HG02885 (cell line): Measurements from ENCODE around the gene DPP4.
"Not testable (repeated sequence)": the region's sequence is repeated elsewhere in the genome, so short reads cannot be mapped to it uniquely, and the experiment has no call there.

Source experiments
- ATAC-seq: cut with Tn5 transposase; IDR thresholded peaks from one replicate; pipeline ENCODE4 v1.9.1; 2021; ENCODE audit warnings: mild to moderate bottlenecking; ENCODE audit not compliant: unreplicated experiment, poor library complexity

The DPP4 gene

GRCh38 chr2:161994761-161995520 lies 79.1 kb downstream of the DPP4 start:
- ATAC-seq = no peak

- peak; percentile 62 for ATAC-seq
Measured at GRCh38 chr2:161992531-161992930, 81.5 kb downstream of the DPP4 start.

GRCh38 chr2:161991991-161992390 lies 82.0 kb downstream of the DPP4 start:
- no peak for ATAC-seq

- no peak for ATAC-seq
Measured at GRCh38 chr2:161990741-161991140, 83.3 kb downstream of the DPP4 start.

- no peak for ATAC-seq
Measured at GRCh38 chr2:161990036-161990435, 84.0 kb downstream of the DPP4 start.

GRCh38 chr2:161988589-161988988 lies 85.4 kb downstream of the DPP4 start:
- no peak for ATAC-seq

- no peak for ATAC-seq
Measured at GRCh38 chr2:161987311-161987710, 86.7 kb downstream of the DPP4 start.

GRCh38 chr2:161983866-161984265 lies 90.1 kb downstream of the DPP4 start:
- no peak for ATAC-seq

GRCh38 chr2:161983331-161983651 lies 90.7 kb downstream of the DPP4 start:
- no peak for ATAC-seq

- no peak for ATAC-seq
Measured at GRCh38 chr2:161982548-161983330, 91.3 kb downstream of the DPP4 start.

GRCh38 chr2:161981679-161982250 lies 92.2 kb downstream of the DPP4 start:
- no peak for ATAC-seq

- no peak for ATAC-seq
Measured at GRCh38 chr2:161980976-161981375, 93.0 kb downstream of the DPP4 start.

- ATAC-seq = no peak
Measured at GRCh38 chr2:161979490-161979889, 94.5 kb downstream of the DPP4 start.

- ATAC-seq = not testable (repeated sequence)
Measured at GRCh38 chr2:161977926-161978325, 96.1 kb downstream of the DPP4 start.

GRCh38 chr2:161976917-161977316 lies 97.1 kb downstream of the DPP4 start:
- ATAC-seq = no peak

- ATAC-seq = no peak
Measured at GRCh38 chr2:161976295-161976694, 97.7 kb downstream of the DPP4 start.

- ATAC-seq = no peak
Measured at GRCh38 chr2:161975813-161976160, 98.2 kb downstream of the DPP4 start.

GRCh38 chr2:161975062-161975812 lies 98.8 kb downstream of the DPP4 start:
- no peak for ATAC-seq

GRCh38 chr2:161974461-161974860 lies 99.6 kb downstream of the DPP4 start:
- ATAC-seq = no peak

GRCh38 chr2:161972866-161973265 lies 101.1 kb downstream of the DPP4 start:
- no peak for ATAC-seq

- ATAC-seq = no peak
Measured at GRCh38 chr2:161972232-161972631, 101.8 kb downstream of the DPP4 start.
